T-cell (primary cell): ENCODE results near the gene CBX4. TPM values are rescaled to one million over a fixed set of nuclear protein-coding genes. Genes with fewer than 3 reads are reported as not detected.

Source experiments
- ATAC-seq, 4 experiments: fragments of 200-7000 bp in 3 of 4; fragments of 150-1000 bp in 1 of 4; cut with Tn5 transposase; replicated peaks in 1 of 4; 1 replicate in 3 of 4; 2 replicates in 1 of 4; pipeline ENCODE4 v1.10.0; 2021; ENCODE audit warnings: moderate library complexity in 3 of 4, mild to moderate bottlenecking in 2 of 4, moderate number of reproducible peaks in 1 of 4
- CTCF ChIA-PET, 2 donors: fragments of 300-600 bp; sonication (Branson Sonifier 250); formaldehyde crosslinking; loops; one replicate each; lab custom pipeline; 2022; ENCODE audit warnings: antibody characterized with exemption in 2 of 2; lab: Charles Lee
- POLR2A ChIA-PET, 2 donors: fragments of 300-600 bp; sonication (Branson Sonifier 250); formaldehyde crosslinking; loops; one replicate each; lab custom pipeline; 2022; ENCODE audit warnings: antibody characterized with exemption in 2 of 2; lab: Charles Lee
- DNase-seq, 35 experiments: peaks; one replicate each; pipeline versions ENCODE4 v3.0.0 to v3.0.0-alpha.2; 2013 to 2023
- H3K27ac ChIP-seq: one replicate; pipeline ENCODE4 v1.5.1; 2013; ENCODE audit warnings: low read length
- H3K27me3 ChIP-seq, 2 experiments: replicated peaks in 1 of 2; 1 replicate in 1 of 2; 2 replicates in 1 of 2; pipeline versions ENCODE4 v1.6.1 to v1.7.0; 2013; ENCODE audit warnings: low read length in 1 of 2, mixed read lengths in 1 of 2; ENCODE audit not compliant: control insufficient read depth in 2 of 2, insufficient read depth in 2 of 2; ENCODE audit errors: extremely low read depth in 1 of 2
- H3K36me3 ChIP-seq, 2 donors: 1 replicate in 1 of 2; 2 replicates in 1 of 2; pipeline versions ENCODE4 v1.6.1 to v1.7.0; 2013; ENCODE audit warnings: low read length in 1 of 2; ENCODE audit not compliant: control insufficient read depth in 2 of 2, insufficient read depth in 1 of 2; ENCODE audit errors: extremely low read depth in 1 of 2
- H3K4me1 ChIP-seq, 2 experiments: 1 replicate in 1 of 2; 2 replicates in 1 of 2; pipeline versions ENCODE4 v1.6.1 to v1.7.0; 2013; ENCODE audit warnings: low read length in 2 of 2, mixed read lengths in 1 of 2; ENCODE audit not compliant: insufficient read depth in 2 of 2, control insufficient read depth in 1 of 2; ENCODE audit errors: extremely low read depth in 1 of 2
- H3K4me3 ChIP-seq, 2 donors: 1 replicate in 1 of 2; 2 replicates in 1 of 2; pipeline versions ENCODE4 v1.5.1 to v1.7.0; 2013; ENCODE audit warnings: mild to moderate bottlenecking in 2 of 2, low read length in 1 of 2, moderate library complexity in 1 of 2; ENCODE audit not compliant: control insufficient read depth in 1 of 2; ENCODE audit errors: extremely low read depth in 1 of 2
- H3K9me3 ChIP-seq: 2 replicates; pipeline ENCODE4 v1.7.0; 2013
- H3K27ac Mint-ChIP-seq, 2 donors: one replicate each; pipeline ENCODE4 v1.8.0; 2020 to 2021; ENCODE audit warnings: mild to moderate bottlenecking in 2 of 2, mixed read lengths in 2 of 2
- H3K27me3 Mint-ChIP-seq, 2 donors: one replicate each; pipeline ENCODE4 v1.8.0; 2021 to 2022; ENCODE audit warnings: mixed read lengths in 2 of 2
- H3K36me3 Mint-ChIP-seq: one replicate; pipeline ENCODE4 v1.8.0; 2021; ENCODE audit warnings: mixed read lengths
- H3K4me1 Mint-ChIP-seq, 3 donors: one replicate each; pipeline ENCODE4 v1.8.0; 2020 to 2022; ENCODE audit warnings: mixed read lengths in 3 of 3, mild to moderate bottlenecking in 1 of 3
- H3K4me3 Mint-ChIP-seq, 3 donors: one replicate each; pipeline ENCODE4 v1.8.0; 2020 to 2022; ENCODE audit warnings: mild to moderate bottlenecking in 3 of 3, mixed read lengths in 3 of 3, moderate library complexity in 3 of 3
- H3K9me3 Mint-ChIP-seq, 3 donors: one replicate each; pipeline ENCODE4 v1.8.0; 2020 to 2022; ENCODE audit warnings: mixed read lengths in 3 of 3
- WGBS: methylation state at CpG from one replicate; pipeline ENCODE4 v1.1.5; 2013; ENCODE audit warnings: missing lambda C conversion rate; ENCODE audit not compliant: insufficient coverage; 5-methylcytosine and 5-hydroxymethylcytosine counted together
- total RNA-seq, 35 experiments: library from RNA in 6 of 35; stranded (reverse) in 6 of 35; fragments of 120-200 nt in 1 of 35; gene quantifications; one replicate each; pipeline versions ENCODE4 v1.2.1 to v1.2.4 and lab custom pipeline; 2013 to 2026

Gene CBX4
- total RNA-seq, 5 donors from 2014 or later (not counting 1 experiment from before 2014, with no cell fraction given): 63.2 to 138 (median 70.2) TPM

DNA sequence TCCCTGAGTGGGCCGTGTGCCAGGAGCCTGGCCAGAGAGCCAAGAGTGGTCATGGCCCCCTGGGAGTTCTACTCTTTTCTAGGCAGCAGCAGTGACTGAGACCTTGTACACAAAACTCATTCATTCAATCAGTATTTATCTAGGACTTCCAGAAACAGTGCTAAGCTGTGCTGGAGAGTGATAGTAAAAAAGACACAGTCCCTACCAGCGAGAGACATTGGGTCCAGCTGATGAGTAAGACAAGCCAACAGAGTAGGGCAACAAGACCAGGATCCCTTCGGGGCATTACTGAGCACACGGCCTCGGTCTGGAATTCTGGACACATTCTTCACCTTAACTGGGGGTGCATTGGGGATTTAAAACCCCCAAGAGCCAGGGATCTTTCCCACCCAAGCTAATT, 20.2 kb downstream of the CBX4 start:
- no peaks in the 10 kb centered on the region for H3K9me3 ChIP-seq
- ATAC-seq (no peak), DNase-seq (no peak)
- H3K4me1 ChIP-seq: peaks cover 4 to 15% of the 10 kb centered on the region in 2 experiments
- WGBS: 100% methylated on average over 2 of the region's 5 CpGs
- Mint-ChIP-seq H3K4me1 (peaks cover 9 to 11% (median 11%) of the 10 kb centered on the region in 3 donors), H3K36me3 (no peaks in the 10 kb centered on the region), H3K4me3 (no peak overlapping the region), H3K9me3 (no peaks in the 10 kb centered on the region), H3K27ac (no peak overlapping the region), H3K27me3 (peaks cover 18 to 46% of the 10 kb centered on the region in 2 donors)
- H3K27me3 ChIP-seq: peaks cover 3 to 58% of the 10 kb centered on the region in 2 experiments
- CTCF ChIA-PET: no interaction called here
- H3K4me3 ChIP-seq: no peak overlapping the region
- H3K27ac ChIP-seq: no peak overlapping the region
- H3K36me3 ChIP-seq: no peaks in the 10 kb centered on the region
- POLR2A ChIA-PET: no interaction called here

- ATAC-seq (no peak), DNase-seq (no peak)
- WGBS: 71% methylated on average over 4 of the region's 12 CpGs
- peaks cover 19 to 43% of the 10 kb centered on the region in 2 donors for H3K27me3 Mint-ChIP-seq
- peaks cover 7 to 20% of the 10 kb centered on the region in 2 experiments for H3K4me1 ChIP-seq
- CTCF ChIA-PET: interaction anchor here in 1 of 2 donors (0.6 kb wide), 1 partner anchor 46 kb away, joined by 4 read pairs; no protein-coding TSS in a partner anchor
- H3K4me3 Mint-ChIP-seq: no peak overlapping the region
- H3K4me3 ChIP-seq: no peak overlapping the region
- H3K9me3 ChIP-seq: no peaks in the 10 kb centered on the region
- no peak overlapping the region for H3K27ac Mint-ChIP-seq
- H3K36me3 ChIP-seq: no peaks in the 10 kb centered on the region
- no peaks in the 10 kb centered on the region for H3K9me3 Mint-ChIP-seq
- POLR2A ChIA-PET: no interaction called here
- no peaks in the 10 kb centered on the region for H3K36me3 Mint-ChIP-seq
- H3K27ac ChIP-seq: no peak overlapping the region
- H3K4me1 Mint-ChIP-seq: peaks cover 9 to 12% (median 12%) of the 10 kb centered on the region in 3 donors
- peaks cover 3 to 62% of the 10 kb centered on the region in 2 experiments for H3K27me3 ChIP-seq
These were observed 21.0 kb downstream of the CBX4 start for GRCh38 chr17:79818026-79818758.

- no peaks in the 10 kb centered on the region for H3K9me3 ChIP-seq
- peaks cover 14 to 41% of the 10 kb centered on the region in 2 experiments for H3K4me1 ChIP-seq
- Mint-ChIP-seq H3K36me3 (no peaks in the 10 kb centered on the region), H3K4me3 (peak overlapping the region in 2 of 3 donors; percentile 24 to 32), H3K4me1 (peaks cover 19 to 24% (median 23%) of the 10 kb centered on the region in 3 donors), H3K27ac (peak overlapping the region in 1 of 2 donors; percentile 39), H3K9me3 (no peaks in the 10 kb centered on the region), H3K27me3 (peaks cover 25 to 50% of the 10 kb centered on the region in 2 donors)
- peaks cover 5 to 78% of the 10 kb centered on the region in 2 experiments for H3K27me3 ChIP-seq
- DNase-seq (no peak), ATAC-seq (no peak)
- 57% methylated on average over 25 of the region's 41 CpGs for WGBS
- H3K4me3 ChIP-seq: no peak overlapping the region
- POLR2A ChIA-PET: no interaction called here
- H3K36me3 ChIP-seq: no peaks in the 10 kb centered on the region
- CTCF ChIA-PET: no interaction called here
- H3K27ac ChIP-seq: no peak overlapping the region
These were observed 23.3 kb downstream of the CBX4 start for GRCh38 chr17:79815836-79816461.

- DNase-seq: peak in 1 of 35 experiments; percentile 49
- peaks cover 29 to 53% of the 10 kb centered on the region in 2 donors for H3K27me3 Mint-ChIP-seq
- CTCF ChIA-PET: no interaction called here
These were observed 24.0 kb downstream of the CBX4 start for GRCh38 chr17:79814974-79815835.

DNA sequence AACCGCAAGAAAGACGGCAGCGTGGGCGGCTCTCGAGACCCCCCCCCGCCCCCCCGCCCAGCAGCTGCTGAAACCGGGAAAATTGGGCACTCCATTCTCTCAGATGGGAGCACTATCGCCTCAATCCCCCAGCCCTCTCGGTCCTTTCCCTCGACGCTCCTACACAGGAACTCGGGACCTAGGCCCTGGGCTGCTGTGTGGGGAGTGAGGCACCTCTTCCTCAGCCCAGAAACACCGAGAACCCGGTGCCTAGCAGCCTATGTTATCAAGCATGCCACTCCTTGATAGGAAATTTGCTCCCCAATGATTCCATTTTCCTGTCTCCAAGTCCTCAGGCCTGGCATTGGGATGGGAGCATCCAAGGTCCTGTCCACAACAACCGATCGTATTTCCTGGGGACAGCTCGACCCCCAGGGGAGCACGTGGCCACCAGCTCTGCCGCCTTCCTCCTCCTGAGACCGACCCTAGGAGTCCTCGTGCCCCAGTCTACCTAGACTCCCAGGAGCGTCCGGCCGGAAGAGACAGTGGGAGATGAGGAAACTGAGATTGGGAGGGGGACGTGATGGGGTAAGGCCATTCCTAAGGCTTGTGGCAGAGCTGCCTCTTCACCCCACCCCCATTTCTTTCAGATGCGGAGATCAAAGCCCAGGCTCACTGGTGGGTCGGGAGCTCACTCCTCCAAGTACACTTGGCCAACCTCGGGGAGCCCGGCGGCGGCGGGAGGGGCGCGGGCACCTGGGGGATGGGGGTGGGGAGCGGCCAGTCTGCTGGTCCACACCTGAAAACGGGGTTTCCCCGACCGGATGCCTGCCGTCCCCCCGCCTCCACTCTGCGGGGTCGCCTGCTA, 24.9 kb downstream of the CBX4 start:
- H3K36me3 ChIP-seq: no peaks in the 10 kb centered on the region
- ChIA-PET CTCF (no interaction called here), POLR2A (interaction anchor here in 1 of 2 donors (0.6 kb wide), 1 partner anchor 10 kb away, joined by 8 read pairs; no protein-coding TSS in a partner anchor)
- ATAC-seq (no peak), DNase-seq (peak in 1 of 35 experiments; percentile 38)
- H3K4me3 ChIP-seq: peak overlapping the region in 1 of 2 donors; percentile 34
- peaks cover 14 to 55% of the 10 kb centered on the region in 2 experiments for H3K4me1 ChIP-seq
- no peaks in the 10 kb centered on the region for H3K9me3 ChIP-seq
- Mint-ChIP-seq H3K4me3 (peak overlapping the region; percentile 54 to 69 (median 55)), H3K27me3 (peaks cover 27 to 54% of the 10 kb centered on the region in 2 donors), H3K4me1 (peaks cover 24 to 27% (median 27%) of the 10 kb centered on the region in 3 donors), H3K9me3 (no peaks in the 10 kb centered on the region), H3K36me3 (no peaks in the 10 kb centered on the region), H3K27ac (peak overlapping the region in 1 of 2 donors; percentile 63)
- 8% methylated on average over 12 of the region's 43 CpGs for WGBS
- peaks cover 5 to 77% of the 10 kb centered on the region in 2 experiments for H3K27me3 ChIP-seq
- no peak overlapping the region for H3K27ac ChIP-seq

More at GRCh38 chr17:79814974-79815835, 24.0 kb downstream of the CBX4 start:
- POLR2A ChIA-PET: no interaction called here
- Histone ChIP-seq H3K27ac (no peak overlapping the region), H3K36me3 (no peaks in the 10 kb centered on the region), H3K9me3 (no peaks in the 10 kb centered on the region), H3K27me3 (peaks cover 5 to 78% of the 10 kb centered on the region in 2 experiments), H3K4me3 (peak overlapping the region in 1 of 2 donors; percentile 34), H3K4me1 (peaks cover 14 to 48% of the 10 kb centered on the region in 2 experiments)
- peak overlapping the region in 1 of 3 donors; percentile 69 for H3K4me3 Mint-ChIP-seq
- ATAC-seq: peak in 2 of 4 experiments; percentile 17 to 27
- WGBS: 11% methylated on average over 96 of the region's 96 CpGs
- H3K4me1 Mint-ChIP-seq: peaks cover 22 to 27% (median 27%) of the 10 kb centered on the region in 3 donors
- no peak overlapping the region for H3K27ac Mint-ChIP-seq
- no peaks in the 10 kb centered on the region for H3K9me3 Mint-ChIP-seq
- H3K36me3 Mint-ChIP-seq: no peaks in the 10 kb centered on the region
